Measurements from ENCODE around the gene NEURL1B. TPM values are rescaled to one million over a fixed set of nuclear protein-coding genes. Genes with fewer than 3 reads are reported as not detected.

The NEURL1B gene
- total and polyA plus RNA-seq, 10 of the 15 experiments (the other 5 are each of a cell fraction or from before 2014, with no cell fraction given), result 0.04 to 0.28 (median 0.05) TPM; not detected in 4

DNA sequence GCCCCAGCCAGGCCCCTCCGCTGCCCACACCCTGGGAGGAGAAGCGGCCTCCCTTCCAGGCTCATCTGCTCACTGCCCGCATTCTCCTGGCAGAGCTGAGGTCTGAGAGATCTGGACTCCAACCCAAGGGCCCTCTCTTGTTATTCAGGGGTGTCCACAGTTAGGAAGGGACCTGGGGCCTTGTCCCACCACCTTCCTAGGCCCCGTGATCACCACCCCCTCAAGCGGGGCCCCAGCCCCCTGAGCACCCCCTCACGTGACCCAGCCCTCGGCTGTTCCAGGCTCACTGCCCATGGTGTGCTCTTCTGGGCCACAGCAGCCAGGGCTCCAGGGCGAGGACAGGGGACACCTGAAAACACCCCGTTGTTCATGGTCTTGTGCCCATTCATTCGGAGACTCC lies 48.7 kb downstream of the NEURL1B start:
- CTCF ChIA-PET, result no interaction called here
- H3K36me3 ChIP-seq (ENCODE audit: control insufficient read depth in 2 of 2, insufficient read depth in 2 of 2, low read length in 1 of 2), result no peaks in the 10 kb centered on the region
- no peaks in the 10 kb centered on the region for H3K79me2 ChIP-seq (ENCODE audit: control insufficient read depth, insufficient read depth, low read length)
- no peak overlapping the region; the same call in 1 of the 2 replicates for H3K9ac ChIP-seq (ENCODE audit: control insufficient read depth, insufficient read depth, low read length)
- ATAC-seq (peak; percentile 12), FAIRE-seq (no peak), DNase-seq (ENCODE audit: low read depth, low spot score) (no peak)
- SMC1A ChIA-PET (ENCODE audit: uncharacterized antibody, unreplicated experiment), result interaction anchor here (0.8 kb wide), 1 partner anchor 22 kb away, joined by 3 read pairs; no protein-coding TSS in a partner anchor
- no TSS peak for BruUV-seq (replicated peaks)
- no peaks in the 10 kb centered on the region for H4K20me1 ChIP-seq (ENCODE audit: control insufficient read depth, insufficient read depth)
- RAD21 ChIA-PET (ENCODE audit: unreplicated experiment), result no interaction called here
- TF ChIP-seq, protein P1, sequence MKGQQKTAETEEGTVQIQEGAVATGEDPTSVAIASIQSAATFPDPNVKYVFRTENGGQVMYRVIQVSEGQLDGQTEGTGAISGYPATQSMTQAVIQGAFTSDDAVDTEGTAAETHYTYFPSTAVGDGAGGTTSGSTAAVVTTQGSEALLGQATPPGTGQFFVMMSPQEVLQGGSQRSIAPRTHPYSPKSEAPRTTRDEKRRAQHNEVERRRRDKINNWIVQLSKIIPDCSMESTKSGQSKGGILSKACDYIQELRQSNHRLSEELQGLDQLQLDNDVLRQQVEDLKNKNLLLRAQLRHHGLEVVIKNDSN (IDR thresholded peaks at IDR 0.05; ENCODE audit: borderline replicate concordance, extremely low read length, insufficient read depth, low read depth, low read length), result peak; percentile 58
- no peak for TF ChIP-seq RFX5 (IDR thresholded peaks at IDR 0.05; ENCODE audit: low read depth, low read length)
- H3K4me1 ChIP-seq (ENCODE audit: control insufficient read depth, insufficient read depth, low read length), result peaks cover 30% of the 10 kb centered on the region
- intact Hi-C loops (cut with micrococcal nuclease; ENCODE audit: unreplicated experiment), result loop anchor here (10.0 kb wide), 1 partner anchor 585 kb away; no protein-coding TSS in a partner anchor
- H2AFZ ChIP-seq (ENCODE audit: control insufficient read depth, low read depth, low read length), result no peak overlapping the region
- POLR2A ChIA-PET, result no interaction called here
- no peaks in the 10 kb centered on the region for H3K27me3 ChIP-seq (replicated peaks in 1 of 2; ENCODE audit: control insufficient read depth in 2 of 2, insufficient read depth in 2 of 2, low read length in 1 of 2)
- 0 out of 2 replicates have a peak overlapping the region, but pooled peaks have one; percentile 18 for H3K4me2 ChIP-seq (ENCODE audit: control insufficient read depth, insufficient read depth)
- 19% methylated on average over 10 of the region's 10 CpGs for WGBS (ENCODE audit: insufficient coverage, insufficient replicate concordance, low lambda C conversion rate, missing lambda C conversion rate)
- H3K27ac ChIP-seq (ENCODE audit: control insufficient read depth, insufficient read depth), result no peak overlapping the region
- H3K9me3 ChIP-seq (replicated peaks; ENCODE audit: control insufficient read depth, insufficient read depth, low read length), result no peaks in the 10 kb centered on the region
- no peak overlapping the region for H3K4me3 ChIP-seq
- in situ Hi-C loops (cut with MboI), result no loop called here

DNA sequence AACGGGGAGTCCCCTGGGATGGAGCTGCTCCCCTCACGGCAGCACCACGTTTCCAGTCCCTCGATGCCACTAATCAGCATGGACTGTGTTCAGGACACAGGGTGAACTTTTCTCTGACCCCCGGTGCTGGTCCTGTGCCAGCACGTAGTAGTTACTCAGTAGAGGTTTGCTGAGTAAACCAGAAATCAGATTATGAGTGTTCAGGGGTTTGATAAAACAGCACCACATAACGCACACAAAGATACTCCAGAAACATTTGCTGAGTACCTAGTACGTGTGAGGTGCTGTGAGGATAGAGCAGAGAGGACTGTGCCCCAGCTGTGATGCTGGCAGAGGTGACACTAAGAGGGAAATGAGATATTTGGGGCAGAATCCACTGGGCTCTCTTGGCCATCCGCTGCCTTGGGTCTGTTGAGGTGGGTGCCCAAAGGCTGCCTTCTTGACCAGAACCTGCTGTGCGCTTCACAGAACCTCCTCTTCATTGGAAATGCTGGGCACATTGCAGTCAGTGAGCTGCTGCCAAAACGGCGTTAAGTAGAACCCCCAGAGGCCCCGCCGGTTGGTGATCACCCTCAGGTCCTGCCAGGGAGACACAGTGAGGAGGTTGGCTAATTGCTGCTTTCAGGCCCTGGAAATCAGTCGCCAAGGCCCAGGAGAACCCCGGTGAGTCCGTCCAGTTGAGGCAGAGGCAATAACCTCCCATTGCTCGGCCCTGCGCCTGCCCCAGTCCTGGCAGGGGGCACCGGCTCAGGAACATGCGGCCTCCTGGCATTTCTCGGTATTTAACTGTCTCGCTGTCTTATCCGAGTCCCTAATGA lies 49.4 kb downstream of the NEURL1B start:
- BruUV-seq (replicated peaks), result no TSS peak
- POLR2A ChIA-PET, result no interaction called here
- ATAC-seq (peak; percentile 84), DNase-seq (ENCODE audit: low read depth, low spot score) (peak; percentile 42), FAIRE-seq (peak; percentile 71)
- intact Hi-C loops (cut with micrococcal nuclease; ENCODE audit: unreplicated experiment), result loop anchor here (10.0 kb wide), 1 partner anchor 586 kb away; no protein-coding TSS in a partner anchor
- Histone ChIP-seq H3K36me3 (ENCODE audit: control insufficient read depth in 2 of 2, insufficient read depth in 2 of 2, low read length in 1 of 2) (no peaks in the 10 kb centered on the region), H3K9me3 (replicated peaks; ENCODE audit: control insufficient read depth, insufficient read depth, low read length) (no peaks in the 10 kb centered on the region), H4K20me1 (ENCODE audit: control insufficient read depth, insufficient read depth) (no peaks in the 10 kb centered on the region), H3K27ac (ENCODE audit: control insufficient read depth, insufficient read depth) (no peak overlapping the region), H3K9ac (ENCODE audit: control insufficient read depth, insufficient read depth, low read length) (no peak overlapping the region), H3K27me3 (replicated peaks in 1 of 2; ENCODE audit: control insufficient read depth in 2 of 2, insufficient read depth in 2 of 2, low read length in 1 of 2) (no peaks in the 10 kb centered on the region), H2AFZ (ENCODE audit: control insufficient read depth, low read depth, low read length) (no peak overlapping the region), H3K79me2 (ENCODE audit: control insufficient read depth, insufficient read depth, low read length) (no peaks in the 10 kb centered on the region), H3K4me2 (ENCODE audit: control insufficient read depth, insufficient read depth) (no peak overlapping the region), H3K4me1 (ENCODE audit: control insufficient read depth, insufficient read depth, low read length) (peaks cover 30% of the 10 kb centered on the region), H3K4me3 (no peak overlapping the region)
- in situ Hi-C loops (cut with MboI), result no loop called here
- RAD21 ChIA-PET (ENCODE audit: unreplicated experiment), result no interaction called here
- WGBS (ENCODE audit: insufficient coverage, insufficient replicate concordance, low lambda C conversion rate, missing lambda C conversion rate), result 46% methylated on average over 24 of the region's 24 CpGs
- SMC1A ChIA-PET (ENCODE audit: uncharacterized antibody, unreplicated experiment), result no interaction called here
- CTCF ChIA-PET, result no interaction called here
- TF ChIP-seq EZH2 (IDR thresholded peaks at IDR 0.05; ENCODE audit: borderline replicate concordance, control insufficient read depth, low read depth, low read length), result no peak
- TF ChIP-seq CHD1 (IDR thresholded peaks at IDR 0.05; ENCODE audit: low read depth, low read length), result no peak
- no peak for TF ChIP-seq CREB1 (IDR thresholded peaks at IDR 0.05; ENCODE audit: low read depth)
- no peak for TF ChIP-seq SIN3A (IDR thresholded peaks at IDR 0.05; ENCODE audit: low read depth, low read length)
- TF ChIP-seq TBL1XR1 (IDR thresholded peaks at IDR 0.05; ENCODE audit: low read depth, low read length), result no peak
- TF ChIP-seq HDGF (IDR thresholded peaks at IDR 0.05), result no peak
- no peak for TF ChIP-seq SMAD1 (IDR thresholded peaks at IDR 0.05; ENCODE audit: low read depth, partially characterized antibody)
- TF ChIP-seq, protein P2, sequence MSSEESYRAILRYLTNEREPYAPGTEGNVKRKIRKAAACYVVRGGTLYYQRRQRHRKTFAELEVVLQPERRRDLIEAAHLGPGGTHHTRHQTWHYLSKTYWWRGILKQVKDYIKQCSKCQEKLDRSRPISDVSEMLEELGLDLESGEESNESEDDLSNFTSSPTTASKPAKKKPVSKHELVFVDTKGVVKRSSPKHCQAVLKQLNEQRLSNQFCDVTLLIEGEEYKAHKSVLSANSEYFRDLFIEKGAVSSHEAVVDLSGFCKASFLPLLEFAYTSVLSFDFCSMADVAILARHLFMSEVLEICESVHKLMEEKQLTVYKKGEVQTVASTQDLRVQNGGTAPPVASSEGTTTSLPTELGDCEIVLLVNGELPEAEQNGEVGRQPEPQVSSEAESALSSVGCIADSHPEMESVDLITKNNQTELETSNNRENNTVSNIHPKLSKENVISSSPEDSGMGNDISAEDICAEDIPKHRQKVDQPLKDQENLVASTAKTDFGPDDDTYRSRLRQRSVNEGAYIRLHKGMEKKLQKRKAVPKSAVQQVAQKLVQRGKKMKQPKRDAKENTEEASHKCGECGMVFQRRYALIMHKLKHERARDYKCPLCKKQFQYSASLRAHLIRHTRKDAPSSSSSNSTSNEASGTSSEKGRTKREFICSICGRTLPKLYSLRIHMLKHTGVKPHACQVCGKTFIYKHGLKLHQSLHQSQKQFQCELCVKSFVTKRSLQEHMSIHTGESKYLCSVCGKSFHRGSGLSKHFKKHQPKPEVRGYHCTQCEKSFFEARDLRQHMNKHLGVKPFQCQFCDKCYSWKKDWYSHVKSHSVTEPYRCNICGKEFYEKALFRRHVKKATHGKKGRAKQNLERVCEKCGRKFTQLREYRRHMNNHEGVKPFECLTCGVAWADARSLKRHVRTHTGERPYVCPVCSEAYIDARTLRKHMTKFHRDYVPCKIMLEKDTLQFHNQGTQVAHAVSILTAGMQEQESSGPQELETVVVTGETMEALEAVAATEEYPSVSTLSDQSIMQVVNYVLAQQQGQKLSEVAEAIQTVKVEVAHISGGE (CRISPR knock-in tag; IDR thresholded peaks at IDR 0.05), result no peak
- TF ChIP-seq ZBED1 (IDR thresholded peaks at IDR 0.05; ENCODE audit: borderline replicate concordance), result no peak
- no peak for TF ChIP-seq NFYB (IDR thresholded peaks at IDR 0.05; ENCODE audit: insufficient read depth, low read depth, low read length)
